HepG2 (cell line): ENCODE measurements around the gene PREX1. TPM values are rescaled to one million over a fixed set of nuclear protein-coding genes. Genes with fewer than 3 reads are reported as not detected.

Source experiments
- ARID2 ChIP-seq: sonication (generic); formaldehyde crosslinking; IDR thresholded peaks from 2 replicates; pipeline ENCODE4 v1.8.1; 2022; ENCODE audit warnings: mild to moderate bottlenecking, missing genetic modification reagents, borderline replicate concordance
- DNMT3B ChIP-seq: conservative IDR thresholded peaks from 2 replicates; pipeline ENCODE4 v1.6.1; 2016; ENCODE audit warnings: missing biosample characterization, control low read depth
- HNRNPL ChIP-seq: fragments of 200-400 bp; formaldehyde crosslinking; IDR thresholded peaks from 2 replicates; pipeline ENCODE4 v1.6.1; 2017; ENCODE audit warnings: mild to moderate bottlenecking, low read depth, low read length
- KDM5A ChIP-seq: fragments of 200-600 bp; sonication (generic); IDR thresholded peaks from 2 replicates; pipeline ENCODE4 v1.7.0; 2018; ENCODE audit warnings: antibody characterized with exemption, mild to moderate bottlenecking, low read length, borderline replicate concordance
- NCOA1 ChIP-seq: sonication (generic); formaldehyde crosslinking; IDR thresholded peaks from 2 replicates; pipeline ENCODE4 v1.9.0; 2021; ENCODE audit warnings: missing genetic modification reagents
- NPAS2 ChIP-seq: sonication (generic); formaldehyde crosslinking; IDR thresholded peaks from 2 replicates; pipeline ENCODE4 v1.8.0; 2022; ENCODE audit warnings: mild to moderate bottlenecking, missing genetic modification reagents, borderline replicate concordance
- RARA ChIP-seq: IDR thresholded peaks from 2 replicates; pipeline ENCODE4 v1.6.1; 2016; ENCODE audit warnings: missing genetic modification reagents, missing compliant biosample characterization
- RFXANK ChIP-seq: IDR thresholded peaks from 2 replicates; pipeline ENCODE4 v1.6.1; 2016
- RORA ChIP-seq: sonication (generic); formaldehyde crosslinking; IDR thresholded peaks from 2 replicates; pipeline ENCODE4 v1.5.0; 2020; ENCODE audit warnings: mild to moderate bottlenecking, missing genetic modification reagents, moderate library complexity
- SMAD1 ChIP-seq: sonication (generic); formaldehyde crosslinking; IDR thresholded peaks from 2 replicates; pipeline ENCODE4 v1.4.0; 2020; ENCODE audit warnings: missing genetic modification reagents, low read depth, mild to moderate bottlenecking, borderline replicate concordance
- SNAPC2 ChIP-seq: sonication (generic); formaldehyde crosslinking; IDR thresholded peaks from 2 replicates; pipeline ENCODE4 v1.8.1; 2022; ENCODE audit warnings: mild to moderate bottlenecking, missing genetic modification reagents
- SOX6 ChIP-seq, 2 experiments: fragments of 450-650 bp in 1 of 2; sonication (generic) in 1 of 2; formaldehyde crosslinking in 1 of 2; IDR thresholded peaks; 2 replicates each; pipeline versions ENCODE4 v1.4.0 to v1.6.1; 2017 to 2020; ENCODE audit warnings: antibody characterized with exemption in 1 of 2, mild to moderate bottlenecking in 1 of 2, missing genetic modification reagents in 1 of 2
- TCF7 ChIP-seq: sonication (generic); IDR thresholded peaks from 2 replicates; pipeline ENCODE4 v1.6.1; 2016; ENCODE audit warnings: antibody characterized with exemption, low read depth
- U2AF1 ChIP-seq: fragments of 200-400 bp; formaldehyde crosslinking; optimal IDR thresholded peaks from 2 replicates; pipeline ENCODE3; 2017; ENCODE audit warnings: mild to moderate bottlenecking, low read depth, low read length
- ZBTB37 ChIP-seq: sonication (generic); formaldehyde crosslinking; IDR thresholded peaks from 2 replicates; pipeline ENCODE4 v1.4.0; 2020; ENCODE audit warnings: mild to moderate bottlenecking, missing genetic modification reagents
- ZFP41 ChIP-seq: sonication (generic); formaldehyde crosslinking; IDR thresholded peaks from 2 replicates; pipeline ENCODE4 v1.4.0; 2020; ENCODE audit warnings: mild to moderate bottlenecking, missing genetic modification reagents, borderline replicate concordance
- ZNF274 ChIP-seq: sonication (generic); formaldehyde crosslinking; IDR thresholded peaks from 2 replicates; pipeline ENCODE4 v1.5.1; 2020; ENCODE audit warnings: mild to moderate bottlenecking, missing genetic modification reagents
- ZNF549 ChIP-seq: sonication (generic); formaldehyde crosslinking; IDR thresholded peaks from 2 replicates; pipeline ENCODE4 v1.5.0; 2020; ENCODE audit warnings: missing genetic modification reagents
- ZNF784 ChIP-seq: sonication (generic); formaldehyde crosslinking; IDR thresholded peaks from 2 replicates; pipeline ENCODE4 v1.5.1; 2020; ENCODE audit warnings: missing genetic modification reagents, mild to moderate bottlenecking, borderline replicate concordance
- polyA plus RNA-seq, 8 experiments: library from polyadenylated mRNA; depleted of rRNA in 3 of 8; stranded (reverse) in 7 of 8; unstranded in 1 of 8; fragments of >200 nt; fragmentation: Illumina TruSeq in 4 of 8; extraction: Trizol in 4 of 8; gene quantifications; 2 replicates each; pipeline versions ENCODE4 v1.2.1 to v1.2.3, GENCODE V29; 2011 to 2016; ENCODE audit warnings: low read depth in 4 of 8, missing spikeins in 1 of 8, mixed read lengths in 1 of 8; ENCODE audit not compliant: insufficient read depth in 1 of 8
- total RNA-seq, 5 experiments: library from RNA; depleted of rRNA; stranded (reverse); fragments of >200 nt; fragmentation: Illumina TruSeq; extraction: Trizol; gene quantifications; 2 replicates each; pipeline ENCODE4 v1.2.3, GENCODE V29; 2016; ENCODE audit warnings: low read depth in 1 of 5
- TF ChIP-seq, protein P1 (sequence below): IDR thresholded peaks from 2 replicates; pipeline ENCODE4 v1.6.1; 2012; ENCODE audit warnings: low read length, improper control_type of control experiment
- TF ChIP-seq, protein P2 (sequence below): IDR thresholded peaks from 2 replicates; pipeline ENCODE4 v1.6.1; 2012; ENCODE audit warnings: inconsistent platforms
- TF ChIP-seq, protein P3 (sequence below): IDR thresholded peaks from 2 replicates; pipeline ENCODE4 v1.6.1; 2016; ENCODE audit warnings: control low read depth

Gene PREX1
- total and polyA plus RNA-seq, 2 of the 13 experiments (the other 11 are each of a cell fraction or from before 2014, with no cell fraction given): 0.02 to 0.04 TPM

DNA sequence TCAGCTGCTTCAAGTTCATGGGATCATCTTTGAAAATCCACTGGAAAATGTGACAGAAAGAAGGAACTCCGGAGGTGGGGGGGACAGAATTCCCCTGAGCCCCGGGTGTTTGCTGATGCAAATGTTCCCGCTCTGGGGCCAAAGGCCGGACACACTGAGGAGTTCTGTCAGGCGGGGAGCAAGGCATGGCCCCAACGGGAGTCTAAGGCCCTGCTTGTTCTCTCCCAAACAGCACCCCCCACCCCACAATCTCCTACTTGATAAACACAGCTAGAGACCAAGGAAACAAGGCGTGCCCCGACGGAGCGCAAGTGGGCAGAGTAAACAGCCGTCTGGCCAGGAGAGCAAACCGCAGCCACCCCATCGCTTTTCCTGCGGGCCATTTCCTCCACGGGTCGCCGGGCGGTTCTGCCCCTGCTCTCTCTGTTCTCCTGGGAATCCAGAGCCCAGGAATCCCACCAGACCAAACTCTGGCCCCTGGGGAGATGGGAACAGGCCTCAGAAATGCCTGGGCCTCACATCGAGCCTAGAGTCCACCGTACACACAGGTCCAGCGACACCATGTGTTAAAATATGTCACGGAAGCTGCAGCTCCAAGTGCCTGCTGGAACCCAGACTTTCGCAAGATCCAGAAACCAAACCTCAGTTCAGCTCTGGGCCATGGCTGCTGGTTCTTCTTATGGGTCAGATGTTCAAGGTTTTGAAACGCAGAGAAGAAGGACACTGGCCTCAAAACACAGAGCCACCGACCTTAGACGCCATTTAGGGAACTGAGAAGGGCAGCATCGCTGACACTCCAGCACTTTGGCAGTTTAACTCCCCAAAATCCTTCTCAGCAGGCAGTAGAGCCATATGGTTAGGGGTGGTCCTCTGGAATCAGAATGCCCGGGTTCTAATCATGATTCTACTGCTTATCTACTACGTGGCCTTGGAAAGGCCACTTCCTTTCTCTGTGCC, 104.2 kb downstream of the PREX1 start (continued):
- TF ChIP-seq NCOA1 (CRISPR knock-in tag): peak; percentile 79; the same call in 1 of the 2 replicates
- TF ChIP-seq, protein P1, sequence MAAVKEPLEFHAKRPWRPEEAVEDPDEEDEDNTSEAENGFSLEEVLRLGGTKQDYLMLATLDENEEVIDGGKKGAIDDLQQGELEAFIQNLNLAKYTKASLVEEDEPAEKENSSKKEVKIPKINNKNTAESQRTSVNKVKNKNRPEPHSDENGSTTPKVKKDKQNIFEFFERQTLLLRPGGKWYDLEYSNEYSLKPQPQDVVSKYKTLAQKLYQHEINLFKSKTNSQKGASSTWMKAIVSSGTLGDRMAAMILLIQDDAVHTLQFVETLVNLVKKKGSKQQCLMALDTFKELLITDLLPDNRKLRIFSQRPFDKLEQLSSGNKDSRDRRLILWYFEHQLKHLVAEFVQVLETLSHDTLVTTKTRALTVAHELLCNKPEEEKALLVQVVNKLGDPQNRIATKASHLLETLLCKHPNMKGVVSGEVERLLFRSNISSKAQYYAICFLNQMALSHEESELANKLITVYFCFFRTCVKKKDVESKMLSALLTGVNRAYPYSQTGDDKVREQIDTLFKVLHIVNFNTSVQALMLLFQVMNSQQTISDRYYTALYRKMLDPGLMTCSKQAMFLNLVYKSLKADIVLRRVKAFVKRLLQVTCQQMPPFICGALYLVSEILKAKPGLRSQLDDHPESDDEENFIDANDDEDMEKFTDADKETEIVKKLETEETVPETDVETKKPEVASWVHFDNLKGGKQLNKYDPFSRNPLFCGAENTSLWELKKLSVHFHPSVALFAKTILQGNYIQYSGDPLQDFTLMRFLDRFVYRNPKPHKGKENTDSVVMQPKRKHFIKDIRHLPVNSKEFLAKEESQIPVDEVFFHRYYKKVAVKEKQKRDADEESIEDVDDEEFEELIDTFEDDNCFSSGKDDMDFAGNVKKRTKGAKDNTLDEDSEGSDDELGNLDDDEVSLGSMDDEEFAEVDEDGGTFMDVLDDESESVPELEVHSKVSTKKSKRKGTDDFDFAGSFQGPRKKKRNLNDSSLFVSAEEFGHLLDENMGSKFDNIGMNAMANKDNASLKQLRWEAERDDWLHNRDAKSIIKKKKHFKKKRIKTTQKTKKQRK: no peak
- TF ChIP-seq ZBTB37 (CRISPR knock-in tag): no peak
- TF ChIP-seq SOX6 (IDR thresholded peaks at IDR 0.05): no peak
- peak; percentile 46; the same call in 1 of the 2 replicates for TF ChIP-seq SOX6 (CRISPR knock-in tag; IDR thresholded peaks at IDR 0.05)
- TF ChIP-seq NPAS2 (CRISPR knock-in tag): no peak
- TF ChIP-seq, protein P2, sequence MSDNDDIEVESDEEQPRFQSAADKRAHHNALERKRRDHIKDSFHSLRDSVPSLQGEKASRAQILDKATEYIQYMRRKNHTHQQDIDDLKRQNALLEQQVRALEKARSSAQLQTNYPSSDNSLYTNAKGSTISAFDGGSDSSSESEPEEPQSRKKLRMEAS: peak; percentile 72; the same call in 1 of the 2 replicates
- no peak for TF ChIP-seq DNMT3B (CRISPR knock-in tag)
- TF ChIP-seq RORA (CRISPR knock-in tag): no peak
- no peak; the same call in 1 of the 2 replicates for TF ChIP-seq TCF7
- 0 out of 2 replicates have a peak, but pooled peaks have one; percentile 66 for TF ChIP-seq HNRNPL
- no peak for TF ChIP-seq U2AF1
- TF ChIP-seq ZNF274 (CRISPR knock-in tag): peak; percentile 61; the same call in 1 of the 2 replicates
- TF ChIP-seq ARID2 (CRISPR knock-in tag): no peak
- TF ChIP-seq RFXANK (CRISPR knock-in tag): no peak
- TF ChIP-seq ZNF784 (CRISPR knock-in tag): no peak
- TF ChIP-seq SMAD1 (CRISPR knock-in tag): no peak
- no peak; the same call in 1 of the 2 replicates for TF ChIP-seq ZFP41 (CRISPR knock-in tag)
- no peak for TF ChIP-seq ZNF549 (CRISPR knock-in tag)
- no peak for TF ChIP-seq SNAPC2 (CRISPR knock-in tag)
- TF ChIP-seq RARA: peak; percentile 20; the same call in 1 of the 2 replicates
- TF ChIP-seq KDM5A: no peak
- TF ChIP-seq, protein P3, sequence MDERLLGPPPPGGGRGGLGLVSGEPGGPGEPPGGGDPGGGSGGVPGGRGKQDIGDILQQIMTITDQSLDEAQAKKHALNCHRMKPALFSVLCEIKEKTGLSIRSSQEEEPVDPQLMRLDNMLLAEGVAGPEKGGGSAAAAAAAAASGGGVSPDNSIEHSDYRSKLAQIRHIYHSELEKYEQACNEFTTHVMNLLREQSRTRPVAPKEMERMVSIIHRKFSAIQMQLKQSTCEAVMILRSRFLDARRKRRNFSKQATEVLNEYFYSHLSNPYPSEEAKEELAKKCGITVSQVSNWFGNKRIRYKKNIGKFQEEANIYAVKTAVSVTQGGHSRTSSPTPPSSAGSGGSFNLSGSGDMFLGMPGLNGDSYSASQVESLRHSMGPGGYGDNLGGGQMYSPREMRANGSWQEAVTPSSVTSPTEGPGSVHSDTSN (CRISPR knock-in tag): no peak
